Thymus (tissue), 11 donors: ENCODE measurements around the gene RXRA. TPM values are rescaled to one million over a fixed set of nuclear protein-coding genes. Genes with fewer than 3 reads are reported as not detected.

ENCODE experiments used
- DNase-seq, 9 donors: peaks; one replicate each; pipeline ENCODE4 v3.0.0-alpha.2; 2013; ENCODE audit warnings: low spot score in 9 of 9, low read depth in 6 of 9, missing footprints in 1 of 9
- H3K27ac ChIP-seq, 2 donors: one replicate each; pipeline ENCODE4 v1.5.1; 2013; ENCODE audit warnings: control low read depth in 1 of 2, low read depth in 1 of 2, low read length in 1 of 2, mild to moderate bottlenecking in 1 of 2, moderate library complexity in 1 of 2
- H3K27me3 ChIP-seq, 2 donors: one replicate each; pipeline ENCODE4 v1.5.1; 2013; ENCODE audit warnings: low read length in 1 of 2; ENCODE audit not compliant: control insufficient read depth in 2 of 2, insufficient read depth in 1 of 2
- H3K36me3 ChIP-seq, 2 donors: one replicate each; pipeline ENCODE4 v1.5.1; 2013; ENCODE audit warnings: low read length in 1 of 2, mild to moderate bottlenecking in 1 of 2, moderate library complexity in 1 of 2; ENCODE audit not compliant: control insufficient read depth in 2 of 2, insufficient read depth in 2 of 2
- H3K4me1 ChIP-seq, 2 donors: one replicate each; pipeline ENCODE4 v1.5.1; 2013; ENCODE audit warnings: low read length in 2 of 2; ENCODE audit not compliant: control insufficient read depth in 2 of 2, insufficient read depth in 2 of 2
- H3K4me3 ChIP-seq, 2 donors: one replicate each; pipeline ENCODE4 v1.5.1; 2013; ENCODE audit warnings: low read length in 2 of 2, control low read depth in 1 of 2, mild to moderate bottlenecking in 1 of 2
- H3K9me3 ChIP-seq, 2 donors: one replicate each; pipeline ENCODE4 v1.5.1; 2013; ENCODE audit warnings: low read length in 1 of 2, mild to moderate bottlenecking in 1 of 2; ENCODE audit not compliant: control insufficient read depth in 2 of 2, insufficient read depth in 1 of 2
- WGBS: extraction: QIAGEN DNeasy Blood & Tissue Kit; methylation state at CpG from one replicate; pipeline ENCODE4 v1.1.7; 2013; 5-methylcytosine and 5-hydroxymethylcytosine counted together
- polyA plus RNA-seq: library from polyadenylated mRNA; stranded (reverse); fragments of 200-250 nt; gene quantifications from one replicate; pipeline ENCODE4 v1.2.3, GENCODE V29; 2013
- total RNA-seq: library from RNA; stranded (reverse); fragments of 120-200 nt; gene quantifications from one replicate; pipeline ENCODE4 v1.2.4, GENCODE V29; 2013
- donor health status: healthy.

RXRA gene
- total and polyA plus RNA-seq, 2 donors = 7.0 to 20.4 TPM

DNA sequence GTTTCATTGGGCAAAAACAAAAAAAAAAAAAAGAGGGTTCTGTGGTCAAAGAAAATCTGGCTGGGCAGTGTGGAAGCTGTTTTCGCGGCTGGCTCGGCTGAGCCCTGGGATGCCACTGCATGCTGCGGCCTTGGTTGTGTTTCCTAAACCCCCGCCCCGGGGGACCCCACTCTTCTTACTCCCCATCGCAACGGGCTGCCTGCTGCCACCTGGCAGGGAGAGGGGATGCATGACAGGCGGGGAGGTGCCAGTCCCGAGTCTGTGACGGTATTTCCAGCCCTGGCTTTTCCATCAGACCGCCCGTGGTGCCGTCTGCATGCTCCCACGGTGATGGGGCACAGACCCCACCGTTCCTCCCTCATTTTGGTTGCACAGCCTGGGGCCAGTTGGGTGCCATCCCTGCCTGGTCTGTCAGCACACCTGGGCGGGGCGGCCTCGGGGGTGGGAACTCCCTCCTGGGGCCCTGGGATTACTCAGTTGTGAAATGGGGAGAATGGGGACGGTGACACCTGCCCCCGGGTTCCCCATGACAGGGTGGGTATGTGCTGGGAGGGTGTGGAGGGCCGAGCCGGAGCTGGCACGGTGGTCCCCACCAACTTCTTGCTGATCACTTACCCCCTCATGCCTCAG lies 101.0 kb downstream of the RXRA start:
- 94% methylated on average over 24 of the region's 24 CpGs for WGBS
- DNase-seq = no peak
- Histone ChIP-seq H3K27me3 (no peaks in the 10 kb centered on the region), H3K27ac (no peak overlapping the region), H3K4me3 (no peak overlapping the region), H3K36me3 (no peaks in the 10 kb centered on the region), H3K4me1 (peaks cover 0 to 9% of the 10 kb centered on the region in 2 donors), H3K9me3 (no peaks in the 10 kb centered on the region)

DNA sequence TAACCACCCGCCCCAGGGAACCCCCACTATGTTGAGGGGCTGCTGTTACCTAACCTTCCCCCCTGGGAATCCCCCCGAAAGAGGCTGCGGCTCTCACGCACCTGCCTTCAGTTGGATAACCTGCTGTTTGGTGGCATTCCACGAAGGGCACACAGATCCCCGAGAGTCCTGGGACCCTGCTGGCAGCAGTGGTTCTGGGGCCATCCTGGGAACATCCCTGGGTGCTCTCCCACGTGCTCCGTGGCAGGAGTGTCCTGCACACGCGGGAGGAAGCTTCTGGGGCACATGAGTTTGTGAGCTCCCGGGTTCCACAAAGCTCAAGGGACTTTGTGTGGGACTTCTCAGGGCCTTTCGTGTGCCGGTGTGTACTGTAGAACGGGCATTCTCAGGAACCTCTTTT lies 102.3 kb downstream of the RXRA start:
- H3K27ac ChIP-seq = no peak overlapping the region
- H3K36me3 ChIP-seq = no peaks in the 10 kb centered on the region
- no peaks in the 10 kb centered on the region for H3K9me3 ChIP-seq
- peaks cover 0 to 12% of the 10 kb centered on the region in 2 donors for H3K4me1 ChIP-seq
- no peaks in the 10 kb centered on the region for H3K27me3 ChIP-seq
- no peak for DNase-seq
- 94% methylated on average over 14 of the region's 14 CpGs for WGBS
- no peak overlapping the region for H3K4me3 ChIP-seq

DNA sequence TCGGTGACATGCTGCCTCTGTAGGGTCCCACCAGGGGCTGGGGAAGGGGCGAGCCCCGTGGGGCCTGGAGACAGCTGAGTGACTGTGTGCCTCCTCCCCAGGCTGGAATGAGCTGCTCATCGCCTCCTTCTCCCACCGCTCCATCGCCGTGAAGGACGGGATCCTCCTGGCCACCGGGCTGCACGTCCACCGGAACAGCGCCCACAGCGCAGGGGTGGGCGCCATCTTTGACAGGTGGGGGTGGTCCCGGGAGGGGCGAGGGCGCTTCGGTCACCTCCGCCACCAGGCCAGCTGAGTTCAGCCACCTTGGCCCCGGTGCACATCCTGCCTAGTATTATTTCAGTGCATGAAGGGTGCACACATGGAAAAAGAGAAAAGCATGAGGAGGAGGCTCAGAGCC lies 102.8 kb downstream of the RXRA start:
- H3K27ac ChIP-seq = no peak overlapping the region
- no peak overlapping the region for H3K4me3 ChIP-seq
- H3K27me3 ChIP-seq = no peaks in the 10 kb centered on the region
- H3K36me3 ChIP-seq = no peaks in the 10 kb centered on the region
- no peak for DNase-seq
- no peaks in the 10 kb centered on the region for H3K9me3 ChIP-seq
- 92% methylated on average over 20 of the region's 20 CpGs for WGBS
- H3K4me1 ChIP-seq = peaks cover 0 to 12% of the 10 kb centered on the region in 2 donors

DNA sequence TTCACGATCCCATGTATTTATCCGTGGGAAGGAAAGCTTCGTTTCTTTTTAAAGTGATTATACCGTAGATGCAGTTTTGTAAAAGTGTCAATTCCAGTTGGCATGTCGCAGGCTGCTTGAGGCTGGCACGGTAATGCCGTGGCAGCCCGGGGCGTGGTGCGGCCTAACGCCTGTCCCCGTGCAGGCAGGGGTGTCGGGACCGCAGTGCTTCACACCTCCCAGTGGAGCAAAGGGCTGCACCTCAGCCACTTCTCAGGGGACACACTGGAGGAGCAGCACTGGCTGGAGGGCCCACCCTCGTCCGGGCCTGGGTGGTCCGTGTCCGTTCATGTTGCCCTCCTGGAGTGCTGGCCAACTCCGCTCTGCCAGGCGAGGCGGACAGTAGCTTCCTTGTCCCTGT lies 103.2 kb downstream of the RXRA start:
- no peak overlapping the region for H3K27ac ChIP-seq
- H3K9me3 ChIP-seq = no peaks in the 10 kb centered on the region
- H3K4me3 ChIP-seq = no peak overlapping the region
- no peaks in the 10 kb centered on the region for H3K36me3 ChIP-seq
- no peaks in the 10 kb centered on the region for H3K27me3 ChIP-seq
- DNase-seq = no peak
- peaks cover 0 to 12% of the 10 kb centered on the region in 2 donors for H3K4me1 ChIP-seq
- 97% methylated on average over 21 of the region's 21 CpGs for WGBS

DNA sequence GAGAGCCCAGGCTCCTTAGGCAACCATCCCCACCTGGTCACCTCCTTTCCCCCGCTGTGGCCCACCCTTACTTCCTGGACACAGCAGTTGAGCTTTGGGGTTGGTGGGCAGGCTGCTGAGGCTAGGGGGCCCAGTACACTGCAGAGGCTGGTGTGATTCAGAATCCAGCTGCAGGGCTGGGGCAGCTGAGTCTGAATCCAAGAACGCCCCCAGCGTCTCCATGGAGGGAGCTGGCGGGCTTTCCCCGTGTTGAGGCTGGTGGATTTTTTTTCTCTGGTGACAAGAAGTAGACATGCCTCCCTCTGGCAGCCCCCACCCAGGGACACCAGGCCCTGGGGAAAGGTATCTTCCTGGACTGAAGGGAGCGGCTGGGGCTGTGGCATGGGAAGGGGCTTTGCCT lies 104.8 kb downstream of the RXRA start:
- WGBS = 93% methylated on average over 6 of the region's 6 CpGs
- Histone ChIP-seq H3K4me1 (peaks cover 0 to 20% of the 10 kb centered on the region in 2 donors), H3K27me3 (no peaks in the 10 kb centered on the region), H3K9me3 (no peaks in the 10 kb centered on the region), H3K27ac (no peak overlapping the region), H3K36me3 (no peaks in the 10 kb centered on the region), H3K4me3 (no peak overlapping the region)
- no peak for DNase-seq

DNA sequence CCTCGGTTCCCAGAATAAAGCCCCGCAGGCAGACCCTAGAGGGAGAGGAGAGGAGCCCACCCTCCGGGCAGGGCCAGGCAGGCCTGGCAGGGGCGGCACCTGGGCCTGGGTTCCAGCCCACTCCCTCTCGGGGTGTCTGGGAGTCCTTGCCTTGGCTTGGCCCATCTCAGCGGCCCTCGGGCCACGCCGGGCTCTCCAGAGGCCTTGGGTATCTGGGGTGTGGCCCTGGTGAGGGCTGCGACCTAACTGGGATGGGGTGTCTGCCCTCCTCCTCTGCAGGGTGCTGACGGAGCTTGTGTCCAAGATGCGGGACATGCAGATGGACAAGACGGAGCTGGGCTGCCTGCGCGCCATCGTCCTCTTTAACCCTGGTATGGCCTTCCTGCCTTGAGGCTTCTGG lies 105.4 kb downstream of the RXRA start:
- Histone ChIP-seq H3K27ac (peak overlapping the region in 1 of 2 donors; percentile 18), H3K4me3 (no peak overlapping the region), H3K9me3 (no peaks in the 10 kb centered on the region), H3K27me3 (no peaks in the 10 kb centered on the region), H3K4me1 (peaks cover 0 to 22% of the 10 kb centered on the region in 2 donors), H3K36me3 (no peaks in the 10 kb centered on the region)
- DNase-seq = no peak
- WGBS = 95% methylated on average over 16 of the region's 16 CpGs

DNA sequence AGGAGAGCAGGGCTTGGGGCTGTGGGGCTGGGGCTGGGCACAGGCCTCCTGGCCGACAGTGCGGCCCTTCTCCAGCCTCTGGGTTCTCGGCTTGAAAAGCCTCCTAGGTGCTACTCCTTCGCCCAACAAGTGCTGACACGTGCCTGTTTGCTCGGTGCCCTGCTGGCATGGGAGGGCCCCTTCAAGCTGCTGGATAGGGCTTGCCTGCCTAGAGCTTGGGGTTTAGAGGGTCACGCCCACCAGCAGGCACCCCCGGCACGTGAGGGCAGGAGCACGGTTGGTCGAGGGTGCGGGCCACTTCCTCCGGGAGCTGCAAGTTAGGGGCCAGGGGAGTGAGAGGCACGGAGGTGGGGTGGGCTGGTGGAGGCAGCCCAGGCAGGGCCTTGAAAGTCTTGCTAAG lies 106.2 kb downstream of the RXRA start:
- Histone ChIP-seq H3K4me1 (peaks cover 0 to 22% of the 10 kb centered on the region in 2 donors), H3K27me3 (no peaks in the 10 kb centered on the region), H3K4me3 (no peak overlapping the region), H3K36me3 (no peaks in the 10 kb centered on the region), H3K9me3 (no peaks in the 10 kb centered on the region), H3K27ac (no peak overlapping the region)
- no peak for DNase-seq
- 88% methylated on average over 14 of the region's 14 CpGs for WGBS

DNA sequence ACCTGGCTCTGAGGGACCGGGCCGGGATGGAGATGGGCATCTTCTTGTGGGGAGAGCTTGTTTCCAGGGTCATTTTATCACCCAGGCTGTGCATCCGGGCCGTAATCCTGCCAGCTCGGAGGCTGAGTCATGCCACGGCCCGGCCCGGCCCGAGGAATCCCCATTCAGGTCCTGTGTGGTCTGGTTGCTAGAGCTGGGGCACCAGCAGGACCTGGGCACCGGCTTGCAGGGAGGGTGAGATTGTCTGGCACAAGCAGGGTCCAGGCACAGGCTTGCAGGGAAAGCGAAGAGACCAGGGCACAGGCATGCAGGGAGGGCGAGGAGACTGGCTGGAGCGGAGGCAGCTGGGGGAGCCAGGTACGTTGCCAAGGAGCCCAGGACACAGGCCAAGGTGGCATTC lies 106.8 kb downstream of the RXRA start:
- no peak for DNase-seq
- no peak overlapping the region for H3K4me3 ChIP-seq
- no peaks in the 10 kb centered on the region for H3K36me3 ChIP-seq
- H3K9me3 ChIP-seq = no peaks in the 10 kb centered on the region
- 95% methylated on average over 14 of the region's 14 CpGs for WGBS
- peaks cover 0 to 22% of the 10 kb centered on the region in 2 donors for H3K4me1 ChIP-seq
- H3K27ac ChIP-seq = no peak overlapping the region
- H3K27me3 ChIP-seq = no peaks in the 10 kb centered on the region

DNA sequence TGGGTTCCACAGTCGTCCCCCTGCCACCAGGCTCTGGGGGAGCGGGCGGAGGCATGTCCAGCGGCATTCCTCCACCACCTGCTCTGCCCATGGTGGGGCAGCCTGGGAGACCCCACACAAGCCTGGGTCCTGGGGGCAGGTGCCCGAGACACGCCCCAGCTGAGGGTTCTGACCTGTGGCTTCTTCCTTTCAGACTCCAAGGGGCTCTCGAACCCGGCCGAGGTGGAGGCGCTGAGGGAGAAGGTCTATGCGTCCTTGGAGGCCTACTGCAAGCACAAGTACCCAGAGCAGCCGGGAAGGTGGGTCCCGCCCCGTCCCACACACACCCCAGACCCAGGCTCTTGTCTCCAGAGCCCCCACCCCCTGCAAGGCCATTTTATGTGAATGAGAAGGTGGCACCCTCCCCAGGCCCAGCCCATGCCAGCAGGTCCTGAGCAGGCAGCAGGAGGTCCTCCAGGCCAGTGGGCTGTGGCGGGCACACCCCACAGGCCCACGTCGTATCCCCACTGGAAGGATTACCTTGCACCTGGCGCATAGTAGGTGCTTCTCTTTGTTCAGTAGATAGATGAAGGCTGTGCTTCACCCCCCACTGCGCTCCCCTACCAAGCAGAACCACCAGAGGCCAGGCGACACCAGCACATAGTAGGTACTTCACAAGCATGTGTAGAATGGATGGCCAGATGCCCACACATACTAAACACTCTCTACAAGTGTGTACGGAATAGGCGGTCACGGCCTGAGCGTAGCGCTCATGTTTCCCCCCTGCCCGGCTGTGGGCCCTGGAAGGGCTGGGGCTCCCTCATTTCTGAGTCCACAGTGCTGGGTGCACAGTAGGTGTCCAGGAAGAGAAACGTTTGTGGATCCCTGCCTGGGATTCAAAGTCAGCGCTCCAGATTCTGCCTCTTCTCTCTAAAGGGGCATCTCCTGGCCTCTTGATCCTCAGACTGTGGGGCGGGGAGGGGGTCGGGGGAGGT lies 107.9 kb downstream of the RXRA start:
- WGBS = 95% methylated on average over 30 of the region's 30 CpGs
- no peaks in the 10 kb centered on the region for H3K36me3 ChIP-seq
- peak overlapping the region; percentile 36 to 37 for H3K27ac ChIP-seq
- no peaks in the 10 kb centered on the region for H3K9me3 ChIP-seq
- H3K27me3 ChIP-seq = no peaks in the 10 kb centered on the region
- peaks cover 0 to 22% of the 10 kb centered on the region in 2 donors for H3K4me1 ChIP-seq
- H3K4me3 ChIP-seq = no peak overlapping the region
- DNase-seq = no peak
